Fibroblast of skin of right biceps (primary cell): ENCODE data around the gene TBC1D14.

Experiments used
- DNase-seq: peaks from one replicate; pipeline ENCODE4 v3.0.0-alpha.2; 2013

TBC1D14 gene, protein sequence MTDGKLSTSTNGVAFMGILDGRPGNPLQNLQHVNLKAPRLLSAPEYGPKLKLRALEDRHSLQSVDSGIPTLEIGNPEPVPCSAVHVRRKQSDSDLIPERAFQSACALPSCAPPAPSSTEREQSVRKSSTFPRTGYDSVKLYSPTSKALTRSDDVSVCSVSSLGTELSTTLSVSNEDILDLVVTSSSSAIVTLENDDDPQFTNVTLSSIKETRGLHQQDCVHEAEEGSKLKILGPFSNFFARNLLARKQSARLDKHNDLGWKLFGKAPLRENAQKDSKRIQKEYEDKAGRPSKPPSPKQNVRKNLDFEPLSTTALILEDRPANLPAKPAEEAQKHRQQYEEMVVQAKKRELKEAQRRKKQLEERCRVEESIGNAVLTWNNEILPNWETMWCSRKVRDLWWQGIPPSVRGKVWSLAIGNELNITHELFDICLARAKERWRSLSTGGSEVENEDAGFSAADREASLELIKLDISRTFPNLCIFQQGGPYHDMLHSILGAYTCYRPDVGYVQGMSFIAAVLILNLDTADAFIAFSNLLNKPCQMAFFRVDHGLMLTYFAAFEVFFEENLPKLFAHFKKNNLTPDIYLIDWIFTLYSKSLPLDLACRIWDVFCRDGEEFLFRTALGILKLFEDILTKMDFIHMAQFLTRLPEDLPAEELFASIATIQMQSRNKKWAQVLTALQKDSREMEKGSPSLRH

GRCh38 chr4:6909113-6909969 lies at the start of gene TBC1D14:
TBC1D14 (plus strand) TSS chr4:6909826; CDS start chr4:6923390, 13,564 bp downstream.
- DNase-seq, result peak; percentile 87

DNA sequence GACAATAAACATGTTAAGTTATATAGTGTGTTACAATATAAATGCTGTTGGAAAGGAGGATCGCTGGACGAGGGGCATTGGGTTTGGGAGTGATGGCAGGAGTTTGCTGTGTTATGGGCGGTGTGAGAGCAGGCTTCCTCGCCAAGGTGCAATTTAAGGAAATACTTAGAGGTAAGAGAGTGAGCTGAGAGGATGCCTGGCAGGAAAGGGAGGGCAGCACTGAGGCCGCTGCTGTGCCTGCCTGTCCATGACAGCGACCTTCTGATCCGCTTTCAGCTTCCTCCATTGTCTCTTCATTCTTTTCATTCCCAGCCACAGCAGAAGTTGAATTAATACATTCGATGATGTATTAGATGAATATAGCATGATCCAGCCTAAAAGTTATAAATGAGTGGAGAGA lies 41.2 kb upstream of the TBC1D14 start:
- DNase-seq, result no peak

DNA sequence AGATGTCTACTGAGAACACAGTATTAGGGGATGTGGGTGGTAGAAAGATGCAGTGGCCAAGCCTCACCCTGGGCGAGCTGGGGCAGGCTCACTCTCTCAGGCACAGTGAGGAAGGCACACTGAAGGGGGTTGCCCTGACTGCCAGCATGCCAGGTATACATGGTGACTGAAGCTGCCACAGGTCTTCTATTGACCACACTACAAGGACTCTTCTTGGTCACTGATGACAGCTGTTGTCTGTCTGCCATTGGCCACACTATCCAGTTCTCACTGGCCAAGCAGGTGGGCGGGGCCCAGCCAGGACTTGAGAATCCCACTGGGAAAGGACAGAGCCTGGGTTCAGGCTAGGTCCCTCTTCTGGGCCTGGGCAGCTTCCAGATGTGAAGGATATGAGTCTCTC lies 39.7 kb upstream of the TBC1D14 start:
- DNase-seq, result no peak

GRCh38 chr4:6873291-6873690 lies 36.3 kb upstream of the TBC1D14 start:
- no peak for DNase-seq

- DNase-seq, result peak; percentile 53
Measured at GRCh38 chr4:6873792-6874461, 35.7 kb upstream of the TBC1D14 start.

- DNase-seq, result no peak
Measured at GRCh38 chr4:6874981-6875380, 34.6 kb upstream of the TBC1D14 start.

DNA sequence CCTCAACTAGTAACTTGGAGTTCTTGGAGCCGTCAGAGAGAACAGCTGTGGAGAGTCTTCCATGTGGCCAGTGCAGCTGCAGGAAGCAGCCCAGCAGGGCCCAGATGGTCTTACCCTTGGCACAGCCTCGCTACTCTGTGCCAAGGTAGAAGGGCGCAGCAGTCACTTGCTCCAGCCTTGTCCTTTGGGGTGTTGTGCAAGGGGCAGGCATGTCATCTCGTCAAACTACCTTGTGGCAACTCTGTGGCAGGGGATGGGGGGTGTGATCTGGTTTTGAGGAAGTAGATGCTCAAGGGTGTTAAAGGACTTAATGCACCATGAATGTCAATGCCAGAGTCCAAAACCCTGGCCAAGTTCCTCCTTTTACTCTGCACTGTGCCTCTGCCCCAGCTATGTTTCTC lies 34.2 kb upstream of the TBC1D14 start:
- no peak for DNase-seq

- no peak for DNase-seq
Measured at GRCh38 chr4:6876440-6876839, 33.2 kb upstream of the TBC1D14 start.

DNA sequence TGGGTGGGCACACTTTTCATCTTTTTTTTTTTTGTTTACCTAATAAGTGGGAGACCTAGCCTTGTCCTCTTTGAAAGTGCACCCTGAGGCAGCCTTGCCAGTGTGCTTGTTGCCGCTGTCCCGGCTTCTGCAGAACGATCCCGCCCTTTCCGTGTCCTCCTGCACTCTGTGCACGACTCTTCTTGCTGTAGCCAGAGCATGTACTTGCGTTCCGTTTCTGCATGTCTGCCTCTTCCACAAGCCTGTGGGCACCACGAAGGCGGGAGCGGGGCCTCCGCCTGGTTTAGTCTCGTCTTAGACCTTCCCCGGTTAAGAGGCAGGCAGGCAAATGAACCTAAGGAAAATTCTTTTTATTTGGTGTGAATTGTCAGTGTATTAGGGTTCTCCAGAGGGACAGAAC lies 32.6 kb upstream of the TBC1D14 start:
- DNase-seq, result no peak

GRCh38 chr4:6878451-6879059 lies 31.1 kb upstream of the TBC1D14 start:
- no peak for DNase-seq

DNA sequence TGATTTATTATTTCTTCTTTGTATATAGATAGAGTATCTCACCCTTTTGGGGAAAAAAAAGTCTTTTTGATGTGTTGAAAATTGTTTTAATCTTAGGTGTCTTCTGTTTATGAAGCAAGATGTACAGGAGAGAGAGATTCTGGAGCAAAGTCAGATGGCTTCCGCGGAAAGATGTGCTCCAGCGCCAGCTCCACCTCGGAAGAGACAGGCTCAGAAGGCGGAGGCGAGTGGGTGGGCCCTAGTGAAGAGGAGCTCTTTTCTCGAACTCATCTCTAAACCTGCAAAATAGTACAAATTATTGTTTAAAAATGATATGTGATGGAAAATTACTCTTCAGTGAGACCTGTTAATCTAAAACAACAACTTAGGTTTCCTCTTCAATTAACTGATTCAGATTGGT lies 28.9 kb upstream of the TBC1D14 start:
- no peak for DNase-seq

DNA sequence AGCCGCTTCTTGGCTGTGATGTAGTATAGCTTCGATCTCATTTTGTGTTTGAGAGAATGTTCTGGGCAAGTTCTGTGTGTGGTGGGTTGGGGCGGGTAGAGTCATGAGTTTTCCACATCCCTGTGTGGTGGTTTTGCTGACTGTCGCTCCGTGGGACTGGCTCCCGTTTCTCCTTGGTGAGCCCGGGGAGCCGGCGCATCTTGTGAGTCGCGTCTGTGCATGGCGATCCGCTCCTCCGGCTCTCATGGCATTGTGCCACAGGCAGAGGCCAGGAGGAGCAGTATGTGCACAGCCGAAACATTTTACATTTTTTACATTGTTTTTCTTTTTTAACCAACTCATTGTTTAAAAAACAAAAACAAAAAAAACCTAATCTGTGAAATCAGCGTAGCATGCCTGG lies 27.7 kb upstream of the TBC1D14 start:
- DNase-seq, result no peak

DNA sequence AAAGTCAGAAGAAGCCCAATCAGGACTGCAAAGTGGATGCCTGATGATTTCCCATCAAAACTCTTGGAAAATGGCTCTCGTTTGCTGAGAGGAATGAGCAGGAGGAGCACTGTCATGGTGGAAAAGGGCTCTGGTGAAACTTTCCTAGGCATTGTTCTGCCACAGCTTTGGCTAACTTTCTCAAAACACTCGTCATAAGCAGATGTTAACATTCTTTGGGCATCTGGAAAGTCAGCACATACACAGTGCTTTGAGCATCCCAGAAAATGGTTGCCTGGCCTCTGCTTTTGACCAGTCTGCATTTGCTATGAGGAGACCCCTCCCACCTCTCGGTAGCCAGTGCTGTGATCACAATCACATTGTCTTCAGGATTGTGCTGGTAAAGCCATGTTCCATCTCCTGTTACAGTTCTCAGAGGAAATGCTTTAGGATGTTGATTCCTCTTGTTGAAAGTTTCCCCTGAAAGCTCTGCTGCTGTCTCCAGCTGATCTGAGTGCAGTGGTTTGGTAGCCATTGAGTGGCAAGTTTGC lies 25.2 kb upstream of the TBC1D14 start:
- no peak for DNase-seq

GRCh38 chr4:6885953-6886557 lies 23.6 kb upstream of the TBC1D14 start:
- DNase-seq, result peak; percentile 62

GRCh38 chr4:6886886-6887285 lies 22.7 kb upstream of the TBC1D14 start:
- DNase-seq, result no peak

GRCh38 chr4:6887591-6888371 lies 21.8 kb upstream of the TBC1D14 start:
- peak; percentile 7 for DNase-seq

GRCh38 chr4:6888506-6889071 lies 21.0 kb upstream of the TBC1D14 start:
- DNase-seq, result no peak

DNA sequence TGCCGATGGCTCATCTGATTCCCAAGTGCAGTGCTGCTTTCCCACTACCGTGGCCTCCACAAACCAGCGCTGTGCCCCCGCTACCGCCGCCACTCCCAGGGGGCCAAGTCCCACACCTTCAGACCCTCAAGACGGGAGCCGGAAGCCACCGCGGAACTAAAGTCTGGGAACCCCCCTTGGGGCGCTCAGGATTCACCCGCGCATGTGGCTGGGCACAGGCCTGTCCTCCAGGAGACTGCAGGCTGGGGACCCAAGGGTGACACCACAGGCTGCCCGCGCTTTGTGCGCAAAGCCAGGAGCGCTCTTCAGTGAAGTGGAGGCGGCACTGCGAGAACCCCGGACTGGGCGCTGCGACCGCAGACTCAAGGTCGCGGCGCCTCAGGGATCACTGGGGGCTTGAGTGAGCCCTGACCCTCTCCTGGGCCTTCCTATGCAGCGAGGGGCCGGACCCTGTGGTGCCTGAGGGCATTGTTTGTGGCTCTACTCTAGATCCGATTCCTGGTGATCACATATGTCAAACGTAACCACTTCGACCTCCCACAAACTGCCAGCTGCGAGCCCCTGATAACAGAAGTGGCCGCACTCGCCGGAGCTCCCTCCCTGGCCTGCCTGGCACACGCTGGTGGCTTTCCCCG lies 20.4 kb upstream of the TBC1D14 start:
- DNase-seq, result no peak

GRCh38 chr4:6889736-6890324 lies 19.8 kb upstream of the TBC1D14 start:
- no peak for DNase-seq

DNA sequence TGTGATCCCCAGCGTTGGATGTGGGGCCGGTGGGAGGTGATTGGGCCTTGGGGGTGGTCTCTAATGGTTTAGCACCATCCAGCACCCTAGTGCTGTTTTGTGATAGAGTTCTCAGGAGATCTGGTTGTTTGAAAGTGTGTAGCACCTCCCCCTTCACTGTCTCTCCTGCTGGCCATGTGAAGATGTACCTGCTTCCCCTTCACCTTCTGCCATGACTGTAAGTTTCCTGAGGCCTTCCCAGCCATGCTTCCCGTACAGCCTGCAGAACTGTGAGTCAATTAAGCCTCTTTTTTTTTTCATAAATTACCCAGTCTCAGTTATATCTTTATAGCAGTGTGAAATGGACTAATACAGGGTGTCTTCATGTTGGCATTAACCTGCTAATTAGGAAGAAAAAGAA lies 19.3 kb upstream of the TBC1D14 start:
- no peak for DNase-seq
